Stimulated activated CD4-positive, alpha-beta T cell treated with anti-CD3 and anti-CD28 coated beads, Interleukin-1b, Interleukin-23, amount 100 ng/mL, for 48 hours (primary cell): ENCODE results near the gene GATA3.

Experiments
- DNase-seq: peaks from one replicate; pipeline ENCODE4 v3.0.0-alpha.2; 2020

GATA3 gene

DNA sequence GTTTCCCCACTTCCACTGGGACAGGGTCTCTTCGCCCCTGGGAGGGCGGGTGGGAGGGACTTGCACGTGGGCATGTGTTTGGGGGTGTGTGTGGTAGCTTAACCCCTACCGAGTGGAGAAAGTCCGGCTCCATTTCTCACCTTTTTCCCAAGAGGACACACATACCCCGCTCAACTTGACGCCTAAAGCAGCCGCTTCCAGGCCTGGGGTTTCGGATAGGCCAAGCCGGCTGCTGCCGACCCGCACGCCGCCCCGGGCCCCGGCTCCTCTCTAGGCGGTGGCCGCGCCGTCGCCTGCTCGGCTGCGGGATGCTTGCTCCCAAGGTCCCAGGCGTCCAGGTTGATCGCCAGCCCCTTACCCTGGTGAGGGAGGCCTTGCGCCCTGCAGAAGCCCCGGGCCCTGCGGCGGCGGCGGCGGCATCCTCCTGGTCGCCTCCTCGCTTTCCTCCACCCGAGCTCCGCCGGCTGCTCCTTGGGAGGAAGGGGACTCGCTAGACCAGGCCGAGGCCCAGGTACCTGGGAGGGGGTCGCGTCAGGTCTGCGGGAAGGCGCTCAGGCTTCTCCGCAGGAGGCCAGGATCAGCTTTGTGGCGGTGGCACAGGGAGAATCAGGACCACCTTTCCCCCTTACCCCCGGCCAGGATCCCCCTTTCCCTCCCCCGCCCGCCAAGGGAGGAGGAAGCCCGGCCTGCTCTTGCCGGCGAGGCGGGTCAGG, 3.2 kb upstream of the GATA3 start:
- no peak for DNase-seq

GRCh38 chr10:8051851-8052257, 2.6 kb upstream of the GATA3 start:
- no peak for DNase-seq

DNA sequence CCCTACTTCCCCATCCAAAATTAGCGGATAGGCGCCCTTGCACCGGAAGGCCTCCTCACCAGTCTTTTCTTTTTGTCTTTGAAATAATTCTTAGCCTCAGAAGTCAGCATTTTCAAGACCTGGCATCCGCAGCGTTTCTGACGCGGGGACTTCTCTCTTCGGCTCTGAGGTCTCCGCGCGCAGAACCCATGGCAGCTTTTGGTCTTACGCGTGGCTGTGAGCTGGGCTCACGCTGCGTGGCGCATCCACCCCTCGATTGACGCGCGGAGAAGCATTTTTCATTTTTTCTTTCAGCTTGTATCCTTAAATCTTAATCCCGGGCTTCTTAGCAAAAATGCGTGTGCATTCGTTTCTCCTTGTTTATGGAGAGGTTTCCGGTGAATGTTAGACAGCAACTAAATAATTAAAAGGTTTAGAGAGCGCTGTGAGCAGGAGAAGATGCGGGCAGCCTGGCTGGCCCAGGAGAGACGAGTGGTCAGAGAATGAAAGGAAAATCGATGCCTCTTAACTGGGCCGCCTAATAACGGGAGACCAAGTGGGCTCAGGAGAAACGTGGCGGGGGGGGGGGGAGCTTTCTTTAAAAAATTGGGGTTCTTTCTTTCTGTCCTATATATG, 2.0 kb upstream of the GATA3 start:
- no peak for DNase-seq

- no peak for DNase-seq
Observed at GRCh38 chr10:8052956-8053445, 1.5 kb upstream of the GATA3 start.

GRCh38 chr10:8053446-8054243, 843 bp upstream of the GATA3 start:
- DNase-seq: peak; percentile 93

- no peak for DNase-seq
Observed at GRCh38 chr10:8054244-8054493, 319 bp upstream of the GATA3 start.

DNA sequence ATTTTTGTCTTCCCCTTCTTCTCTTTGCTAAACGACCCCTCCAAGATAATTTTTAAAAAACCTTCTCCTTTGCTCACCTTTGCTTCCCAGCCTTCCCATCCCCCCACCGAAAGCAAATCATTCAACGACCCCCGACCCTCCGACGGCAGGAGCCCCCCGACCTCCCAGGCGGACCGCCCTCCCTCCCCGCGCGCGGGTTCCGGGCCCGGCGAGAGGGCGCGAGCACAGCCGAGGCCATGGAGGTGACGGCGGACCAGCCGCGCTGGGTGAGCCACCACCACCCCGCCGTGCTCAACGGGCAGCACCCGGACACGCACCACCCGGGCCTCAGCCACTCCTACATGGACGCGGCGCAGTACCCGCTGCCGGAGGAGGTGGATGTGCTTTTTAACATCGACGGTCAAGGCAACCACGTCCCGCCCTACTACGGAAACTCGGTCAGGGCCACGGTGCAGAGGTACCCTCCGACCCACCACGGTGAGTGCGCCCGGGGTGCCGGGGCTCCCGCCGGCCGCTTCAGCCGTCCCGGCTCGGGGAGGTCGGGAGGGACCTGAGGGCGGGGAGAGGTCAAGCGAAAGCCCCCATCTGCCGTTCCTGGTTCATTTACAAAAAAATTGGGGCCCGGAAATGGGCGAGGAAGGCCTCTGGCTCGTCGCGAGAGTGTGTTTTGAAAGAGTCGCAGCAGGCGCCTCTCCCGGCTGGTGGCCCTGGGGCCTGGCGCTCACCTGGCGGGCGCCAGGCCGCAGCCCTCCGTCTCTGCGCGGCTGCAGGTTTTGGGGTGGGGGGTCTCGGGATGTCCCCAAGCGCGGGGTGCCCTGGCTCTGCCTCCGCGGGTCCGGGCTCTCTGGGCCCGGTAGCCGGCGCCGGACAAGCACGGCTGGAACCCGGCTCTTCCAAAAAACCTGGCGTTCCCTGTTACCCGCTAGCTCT, 1.2 kb downstream of the GATA3 start:
- DNase-seq: no peak

DNA sequence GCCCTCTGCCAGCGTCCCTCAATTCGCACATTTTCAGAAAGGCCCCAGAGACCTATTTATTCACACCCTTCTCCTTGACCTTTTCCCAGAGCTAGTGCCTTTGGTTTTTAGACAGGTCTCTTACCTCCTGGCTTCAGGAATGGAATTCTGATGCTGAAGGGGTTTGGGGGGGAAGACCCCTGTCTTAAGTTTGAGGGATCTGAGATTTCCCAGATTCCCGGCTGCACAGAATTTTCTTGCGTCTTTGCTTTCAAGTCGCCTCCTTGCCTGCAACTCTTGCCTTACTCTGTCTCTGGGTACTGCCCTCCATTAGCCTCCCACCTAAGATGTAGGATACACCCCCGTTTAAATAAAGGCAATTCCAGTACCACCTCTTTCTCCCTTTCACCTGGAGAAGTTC, 1.9 kb downstream of the GATA3 start:
- DNase-seq: no peak

GRCh38 chr10:8056871-8057331, 2.4 kb downstream of the GATA3 start:
- peak; percentile 60 for DNase-seq

DNA sequence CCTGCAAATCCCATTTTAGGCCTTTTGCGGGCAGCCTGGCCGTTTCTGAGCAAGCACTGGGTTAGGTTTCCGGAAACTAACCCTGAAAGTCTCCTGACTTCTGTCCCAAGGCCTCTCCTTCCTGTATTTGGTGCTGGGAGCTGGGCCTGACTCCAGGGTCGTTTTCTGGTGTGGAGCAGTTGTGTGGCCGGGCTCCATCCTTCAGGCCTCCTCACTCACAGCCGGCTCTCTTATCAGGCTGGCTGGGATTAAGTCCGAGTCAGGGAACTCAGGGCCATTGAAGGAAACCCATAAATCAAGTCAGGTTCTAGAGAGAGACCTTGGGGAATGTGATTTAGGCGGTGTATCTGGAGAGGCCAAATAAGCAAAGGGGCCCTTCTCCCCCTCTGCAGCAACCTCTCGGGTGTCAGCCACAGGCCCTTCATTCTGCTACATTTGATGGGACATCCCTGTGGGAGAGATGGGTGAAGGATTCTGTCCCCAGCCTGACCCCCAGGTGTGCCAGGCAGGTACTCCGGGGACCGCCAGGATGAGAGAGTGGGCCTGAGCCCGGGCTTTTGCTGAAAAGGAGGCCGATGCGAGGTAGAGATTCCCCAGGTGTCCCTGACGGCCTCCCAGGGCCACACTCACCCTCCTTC, 3.3 kb downstream of the GATA3 start:
- no peak for DNase-seq

DNA sequence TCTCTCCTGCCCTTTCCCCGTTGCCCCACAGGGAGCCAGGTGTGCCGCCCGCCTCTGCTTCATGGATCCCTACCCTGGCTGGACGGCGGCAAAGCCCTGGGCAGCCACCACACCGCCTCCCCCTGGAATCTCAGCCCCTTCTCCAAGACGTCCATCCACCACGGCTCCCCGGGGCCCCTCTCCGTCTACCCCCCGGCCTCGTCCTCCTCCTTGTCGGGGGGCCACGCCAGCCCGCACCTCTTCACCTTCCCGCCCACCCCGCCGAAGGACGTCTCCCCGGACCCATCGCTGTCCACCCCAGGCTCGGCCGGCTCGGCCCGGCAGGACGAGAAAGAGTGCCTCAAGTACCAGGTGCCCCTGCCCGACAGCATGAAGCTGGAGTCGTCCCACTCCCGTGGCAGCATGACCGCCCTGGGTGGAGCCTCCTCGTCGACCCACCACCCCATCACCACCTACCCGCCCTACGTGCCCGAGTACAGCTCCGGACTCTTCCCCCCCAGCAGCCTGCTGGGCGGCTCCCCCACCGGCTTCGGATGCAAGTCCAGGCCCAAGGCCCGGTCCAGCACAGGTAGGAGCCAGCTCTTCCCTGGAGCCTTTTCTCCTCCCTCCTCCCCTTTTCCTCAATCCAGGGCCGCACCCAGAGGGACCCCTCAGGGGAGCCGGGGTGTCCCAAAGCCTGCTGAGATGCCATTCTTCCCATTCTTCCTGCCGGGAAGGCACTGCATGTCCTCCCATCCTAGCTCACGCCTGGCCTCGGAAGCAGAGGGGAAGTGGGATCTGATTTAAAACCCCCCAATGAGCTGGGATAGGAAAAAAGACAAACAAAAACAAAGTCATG, 4.0 kb downstream of the GATA3 start:
- DNase-seq: no peak

DNA sequence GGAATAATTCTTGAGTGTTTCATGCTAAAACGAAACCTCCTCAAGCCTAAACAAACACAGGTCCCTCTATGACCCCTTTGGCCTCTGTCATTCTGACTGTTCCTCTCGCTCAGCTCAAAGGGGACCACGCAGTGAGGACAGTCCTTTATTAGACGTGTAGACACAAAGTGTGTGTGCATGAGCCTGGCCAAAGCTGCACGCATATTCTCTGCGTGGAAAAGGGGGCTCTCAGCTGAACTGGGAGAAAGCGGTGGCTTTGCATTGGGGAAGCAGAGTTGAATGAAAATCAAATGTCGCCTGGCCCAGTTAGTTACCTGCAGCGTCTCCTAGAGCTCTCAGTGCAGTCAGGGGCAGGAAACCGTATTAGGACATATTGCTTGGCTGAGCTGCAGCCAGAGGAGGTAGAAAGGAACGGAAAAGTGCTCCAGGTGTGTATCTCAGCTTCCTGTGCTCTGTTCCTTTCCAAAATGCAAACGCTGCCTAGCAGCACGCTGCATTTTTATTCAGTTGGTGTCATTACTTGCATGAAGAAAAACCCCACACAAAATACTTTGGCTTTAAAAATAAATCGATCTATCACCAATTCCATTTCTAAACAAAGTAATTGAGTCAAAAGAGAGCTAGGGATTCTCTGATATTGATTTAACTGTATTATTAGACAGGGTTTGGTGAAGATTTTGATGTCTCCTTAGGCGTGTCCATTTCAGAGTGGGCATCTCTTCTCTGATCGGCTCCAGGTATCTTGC, 4.9 kb downstream of the GATA3 start:
- DNase-seq: no peak

DNA sequence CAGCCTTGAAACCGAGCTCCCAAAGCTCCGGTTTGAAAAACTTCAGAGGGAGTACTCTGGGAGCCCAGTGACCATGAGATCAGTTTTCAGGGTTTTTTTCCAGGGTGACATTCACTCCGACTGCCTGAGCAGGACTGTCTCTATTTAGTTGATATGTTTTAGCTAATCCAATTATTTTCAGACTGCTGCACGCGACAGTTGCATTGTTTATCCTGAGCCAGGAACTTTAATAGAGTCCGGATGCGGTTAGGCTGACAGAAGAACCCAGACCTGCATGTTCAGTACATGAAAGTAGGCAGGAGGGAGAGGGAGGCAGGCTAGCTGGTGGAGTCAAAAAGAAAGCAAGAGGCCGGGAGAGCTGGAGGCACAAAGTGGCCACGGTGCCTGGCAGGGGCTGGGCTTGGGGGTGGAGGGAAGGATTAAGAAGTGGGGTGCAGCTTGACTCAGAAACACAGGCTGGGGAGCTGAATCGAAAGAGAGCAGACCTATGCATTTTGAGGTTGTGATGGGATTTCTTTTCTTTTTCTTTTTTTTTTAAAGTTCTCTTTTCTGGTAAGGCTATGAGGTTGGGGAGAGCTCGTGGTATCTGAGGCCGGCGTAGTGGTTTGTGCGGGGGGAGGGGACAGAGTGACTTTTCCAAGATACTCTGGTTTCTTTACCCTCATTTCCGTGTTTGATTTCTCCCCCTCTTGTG, 5.7 kb downstream of the GATA3 start:
- DNase-seq: peak; percentile 77

DNA sequence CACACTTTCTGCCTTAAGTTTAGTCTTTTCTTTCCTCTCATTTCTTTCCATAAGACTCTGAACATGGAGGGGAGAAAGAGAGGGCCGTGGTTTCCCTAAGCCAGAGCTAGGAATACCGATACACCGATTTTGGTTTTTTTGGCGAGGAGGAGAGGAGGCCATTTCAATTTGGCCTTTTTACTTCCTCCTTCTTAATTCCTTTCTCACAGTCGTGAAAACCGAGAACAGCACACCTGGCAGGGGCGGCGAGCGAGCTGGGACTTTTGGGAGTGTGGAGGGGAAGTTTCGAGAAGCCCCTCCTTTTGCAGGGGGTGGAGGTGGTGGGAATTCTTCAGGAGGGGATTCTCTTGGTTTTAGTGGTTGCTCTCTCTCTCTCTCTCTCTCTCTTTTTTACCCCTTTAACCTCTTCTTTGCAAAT, 6.2 kb downstream of the GATA3 start:
- DNase-seq: no peak

DNA sequence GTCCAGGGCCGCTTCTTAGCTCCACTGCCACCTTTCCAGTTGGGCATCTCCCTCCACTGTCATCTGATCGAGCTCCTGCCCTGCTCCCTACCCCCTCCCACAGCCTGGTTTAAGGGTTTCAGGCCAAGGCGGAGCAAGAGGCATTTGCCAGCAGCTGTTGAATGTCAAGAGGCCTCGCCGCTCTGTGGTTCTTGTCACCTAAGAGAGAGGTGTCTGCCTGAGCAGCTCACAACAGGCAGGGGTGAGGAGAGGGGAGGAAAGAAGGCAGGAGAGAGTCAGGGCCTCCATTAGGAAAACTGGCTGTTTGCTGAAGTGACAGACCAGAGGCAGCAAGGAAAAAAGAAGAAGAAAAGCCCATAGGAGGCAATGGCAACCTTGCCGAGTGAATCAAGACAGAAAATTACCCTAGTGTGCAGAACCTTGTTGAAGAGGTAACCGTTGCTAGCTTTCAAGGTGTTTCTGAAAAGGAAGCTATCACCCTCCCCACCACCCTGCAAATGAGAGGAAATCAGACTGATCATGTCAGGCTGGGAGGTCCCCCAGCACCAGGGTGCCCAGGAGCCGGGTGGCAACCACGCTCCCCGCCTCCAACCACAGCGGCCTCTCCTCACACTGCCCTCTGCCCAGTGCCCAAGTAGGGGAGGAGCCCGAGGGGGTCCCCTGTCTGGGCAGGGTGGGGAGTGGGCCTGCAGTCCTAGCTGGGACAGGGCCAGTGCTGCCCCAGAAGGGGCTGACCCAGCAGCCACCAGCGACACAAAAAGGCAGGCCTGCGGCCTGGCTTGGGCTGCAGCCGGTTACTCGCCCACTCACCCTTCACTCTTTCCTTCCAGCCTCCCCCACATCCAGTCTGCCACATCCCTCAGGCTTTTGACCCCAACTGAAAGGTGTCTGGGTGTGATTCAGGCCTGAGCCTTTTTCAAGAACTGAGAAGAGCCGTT, 7.1 kb downstream of the GATA3 start:
- peak; percentile 73 for DNase-seq

- DNase-seq: no peak
Observed at GRCh38 chr10:8063128-8063908, 8.8 kb downstream of the GATA3 start.

DNA sequence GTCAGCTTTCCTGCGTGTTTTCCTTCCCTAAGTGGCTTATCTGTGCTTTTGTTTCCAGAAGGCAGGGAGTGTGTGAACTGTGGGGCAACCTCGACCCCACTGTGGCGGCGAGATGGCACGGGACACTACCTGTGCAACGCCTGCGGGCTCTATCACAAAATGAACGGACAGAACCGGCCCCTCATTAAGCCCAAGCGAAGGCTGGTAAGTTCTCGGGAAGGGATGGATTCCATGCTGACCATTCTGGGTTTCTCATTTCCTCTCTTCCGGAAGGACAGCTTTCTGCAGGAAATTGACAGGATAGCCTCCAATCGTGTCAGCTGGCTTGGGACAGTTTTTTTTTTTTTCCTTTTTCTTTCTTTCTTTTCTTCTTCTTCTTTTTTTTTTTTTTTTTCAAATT, 9.4 kb downstream of the GATA3 start:
- DNase-seq: no peak

DNA sequence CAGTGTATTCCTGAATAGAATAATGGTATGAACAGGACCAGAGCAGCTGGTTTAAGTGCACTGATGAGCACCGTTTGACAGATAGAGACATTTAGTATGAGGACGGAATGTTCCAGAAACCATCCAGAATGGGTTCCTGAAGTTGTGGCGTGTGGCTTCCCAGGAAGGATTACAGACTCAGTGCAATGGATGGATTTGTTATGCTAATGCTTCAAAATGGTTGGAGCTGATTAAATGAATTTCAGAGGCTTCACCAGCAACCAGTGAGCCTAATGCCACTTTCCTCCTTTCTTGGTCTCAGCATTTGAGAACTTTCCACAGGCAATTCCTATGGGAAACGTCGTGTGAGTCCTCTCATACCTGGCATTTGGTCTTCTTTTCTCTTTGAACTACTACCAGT, 9.9 kb downstream of the GATA3 start:
- DNase-seq: no peak
